Fibroblast of mammary gland (primary cell): Measurements from ENCODE around the gene DCAF7.
A peak's percentile ranks its signal among the peaks of the same experiment; 100 is the strongest.

ENCODE experiments used
- DNase-seq: peaks from one replicate; pipeline ENCODE4 v3.0.0-alpha.2; 2010; ENCODE audit warnings: low read depth
- H3K4me3 ChIP-seq: 2 replicates; pipeline ENCODE4 v1.5.1; 2011; ENCODE audit warnings: low read depth, mild to moderate bottlenecking, low read length, moderate library complexity; ENCODE audit not compliant: control insufficient read depth
- TF ChIP-seq, protein P1 (sequence below): conservative IDR thresholded peaks from 2 replicates; pipeline ENCODE4 v1.5.1; 2011; ENCODE audit warnings: low read depth, low read length, inconsistent platforms; ENCODE audit not compliant: control insufficient read depth, insufficient read depth

The DCAF7 gene

DNA sequence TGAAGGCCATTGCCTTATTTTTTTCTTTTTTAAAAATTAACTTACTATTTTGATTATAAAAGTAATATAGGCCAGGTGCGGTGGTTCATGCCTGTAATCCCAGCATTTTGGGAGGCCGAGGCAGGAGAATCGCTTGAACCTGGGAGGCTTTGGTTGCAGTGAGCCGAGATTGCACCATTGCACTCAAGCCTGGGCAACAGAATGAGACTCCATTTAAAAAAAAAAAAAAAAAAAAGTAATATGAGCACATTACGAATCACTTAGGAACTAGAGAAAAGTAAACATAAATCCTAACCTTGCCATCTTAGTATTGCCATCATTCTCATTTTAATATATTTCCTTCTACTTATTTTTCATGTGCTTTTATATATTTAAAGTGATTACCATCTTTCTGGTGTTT, 37.5 kb downstream of the DCAF7 start:
- no peak overlapping the region for H3K4me3 ChIP-seq
- TF ChIP-seq, protein P1, sequence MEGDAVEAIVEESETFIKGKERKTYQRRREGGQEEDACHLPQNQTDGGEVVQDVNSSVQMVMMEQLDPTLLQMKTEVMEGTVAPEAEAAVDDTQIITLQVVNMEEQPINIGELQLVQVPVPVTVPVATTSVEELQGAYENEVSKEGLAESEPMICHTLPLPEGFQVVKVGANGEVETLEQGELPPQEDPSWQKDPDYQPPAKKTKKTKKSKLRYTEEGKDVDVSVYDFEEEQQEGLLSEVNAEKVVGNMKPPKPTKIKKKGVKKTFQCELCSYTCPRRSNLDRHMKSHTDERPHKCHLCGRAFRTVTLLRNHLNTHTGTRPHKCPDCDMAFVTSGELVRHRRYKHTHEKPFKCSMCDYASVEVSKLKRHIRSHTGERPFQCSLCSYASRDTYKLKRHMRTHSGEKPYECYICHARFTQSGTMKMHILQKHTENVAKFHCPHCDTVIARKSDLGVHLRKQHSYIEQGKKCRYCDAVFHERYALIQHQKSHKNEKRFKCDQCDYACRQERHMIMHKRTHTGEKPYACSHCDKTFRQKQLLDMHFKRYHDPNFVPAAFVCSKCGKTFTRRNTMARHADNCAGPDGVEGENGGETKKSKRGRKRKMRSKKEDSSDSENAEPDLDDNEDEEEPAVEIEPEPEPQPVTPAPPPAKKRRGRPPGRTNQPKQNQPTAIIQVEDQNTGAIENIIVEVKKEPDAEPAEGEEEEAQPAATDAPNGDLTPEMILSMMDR, result no peak
- DNase-seq, result peak; percentile 16

DNA sequence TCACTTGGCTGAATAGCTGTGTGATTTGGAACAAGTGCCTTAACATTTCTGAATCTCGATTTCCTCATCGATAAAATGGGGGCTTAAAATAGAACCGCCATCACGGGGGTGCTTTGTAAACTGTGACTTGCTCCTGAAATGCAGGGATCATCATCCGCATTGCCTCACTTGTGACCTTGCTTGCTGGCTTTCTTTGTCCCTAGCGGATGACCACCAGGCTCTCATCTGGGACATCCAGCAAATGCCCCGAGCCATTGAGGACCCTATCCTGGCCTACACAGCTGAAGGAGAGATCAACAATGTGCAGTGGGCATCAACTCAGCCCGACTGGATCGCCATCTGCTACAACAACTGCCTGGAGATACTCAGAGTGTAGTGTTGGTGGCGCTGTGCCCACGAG, 38.5 kb downstream of the DCAF7 start:
- no peak for DNase-seq
- TF ChIP-seq, protein P1, result no peak
- no peak overlapping the region for H3K4me3 ChIP-seq

DNA sequence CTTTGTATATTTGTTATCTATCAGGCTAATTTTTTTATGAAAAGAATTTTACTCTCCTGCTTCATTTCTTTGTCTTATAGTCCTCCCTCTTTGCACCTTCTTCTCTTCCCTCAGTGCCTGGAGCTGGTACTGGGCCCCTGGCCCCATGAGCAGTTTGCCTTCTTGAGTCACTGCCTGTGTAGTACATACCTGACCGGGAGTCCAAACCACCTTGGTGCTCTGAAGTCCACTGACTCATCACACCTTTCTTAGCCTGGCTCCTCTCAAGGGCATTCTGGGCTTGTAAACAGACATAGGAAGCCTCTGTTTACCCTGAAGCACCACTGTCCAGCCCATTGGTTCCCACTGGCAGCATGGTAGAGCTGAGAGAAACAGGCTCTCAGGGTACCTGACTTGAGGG, 39.4 kb downstream of the DCAF7 start:
- TF ChIP-seq, protein P1, result no peak
- H3K4me3 ChIP-seq, result no peak overlapping the region
- DNase-seq, result no peak

DNA sequence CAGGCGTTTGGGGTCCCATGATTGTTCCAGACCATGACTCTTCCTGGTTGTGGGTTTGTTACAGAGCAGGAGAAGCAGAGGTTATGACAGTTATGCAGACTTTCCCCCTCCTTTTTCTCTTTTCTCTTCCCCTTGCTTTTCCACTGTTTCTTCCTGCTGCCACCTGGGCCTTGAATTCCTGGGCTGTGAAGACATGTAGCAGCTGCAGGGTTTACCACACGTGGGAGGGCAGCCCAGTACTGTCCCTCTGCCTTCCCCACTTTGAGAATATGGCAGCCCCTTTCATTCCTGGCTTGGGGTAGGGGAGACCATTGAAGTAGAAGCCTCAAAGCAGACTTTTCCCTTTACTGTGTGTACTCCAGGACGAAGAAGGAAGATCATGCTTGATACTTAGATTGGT, 42.5 kb downstream of the DCAF7 start:
- DNase-seq, result no peak
- TF ChIP-seq, protein P1, result no peak
- H3K4me3 ChIP-seq, result no peak overlapping the region

DNA sequence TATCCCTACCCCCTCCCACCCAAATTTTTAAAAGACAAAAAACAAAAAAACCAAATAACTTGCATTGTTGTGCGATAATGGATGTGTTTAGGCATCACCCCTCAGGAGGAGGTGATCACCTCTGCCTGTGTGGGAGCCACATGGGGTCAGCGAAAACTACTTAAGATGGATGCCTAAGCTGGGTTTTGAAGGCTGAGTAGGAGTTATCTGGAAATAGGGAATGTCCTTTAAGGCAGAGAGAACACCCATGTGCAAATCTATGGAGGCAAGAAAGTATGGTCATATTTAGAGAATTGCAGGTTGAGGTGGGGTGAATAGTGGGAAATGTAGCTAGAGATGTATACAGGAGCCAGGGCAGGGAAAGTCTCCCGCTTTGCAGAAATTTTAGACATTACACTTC, 44.9 kb downstream of the DCAF7 start:
- DNase-seq, result no peak
- TF ChIP-seq, protein P1, result no peak
- no peak overlapping the region for H3K4me3 ChIP-seq

GRCh38 chr17:63596856-63597586, 46.7 kb downstream of the DCAF7 start:
- H3K4me3 ChIP-seq, result no peak overlapping the region
- TF ChIP-seq, protein P1, result no peak
- no peak for DNase-seq

GRCh38 chr17:63598281-63598680, 48.0 kb downstream of the DCAF7 start:
- no peak overlapping the region for H3K4me3 ChIP-seq
- TF ChIP-seq, protein P1, result no peak
- no peak for DNase-seq
